Dorsolateral prefrontal cortex (tissue), 118 donors: ENCODE measurements around the gene ECT2. TPM values are rescaled to one million over a fixed set of nuclear protein-coding genes. Genes with fewer than 3 reads are reported as not detected.

Experiments used
- total RNA-seq, 120 experiments: library from RNA; stranded (reverse); gene quantifications; one replicate each; pipeline versions ENCODE4 v1.2.3 to v1.2.4, GENCODE V29; 2022

The ECT2 gene
- total RNA-seq, 120 experiments from 2014 or later: 4.8 to 19.2 (median 11.8) TPM

Other genes with a start within 250 kb of the ECT2 start
- 10 to 100 TPM in 6 of 120 experiments, 1 to 10 TPM in 113, under 1 TPM in 1; 0.77 to 25.0 (median 4.6) TPM for gene TNFSF10, start 227.3 kb upstream of the ECT2 start, total RNA-seq
- 100 to 1,000 TPM in 31 of 120 experiments, 10 to 100 TPM in 89; 23.9 to 144 (median 88.4) TPM for gene NCEH1, start 39.7 kb upstream of the ECT2 start, total RNA-seq